CD4-positive, alpha-beta memory T cell (primary cell): ENCODE results near the gene UNC119B. TPM values are rescaled to one million over a fixed set of nuclear protein-coding genes. Genes with fewer than 3 reads are reported as not detected.

Experiments used
- CTCF ChIA-PET: fragments of 350-600 bp; sonication (Branson Sonifier 250); formaldehyde crosslinking; loops from one replicate; lab custom pipeline; 2021; ENCODE audit warnings: inconsistent platforms; ENCODE audit not compliant: partially characterized antibody; lab: Charles Lee
- POLR2A ChIA-PET: fragments of 350-600 bp; sonication (Branson Sonifier 250); formaldehyde crosslinking; loops from one replicate; lab custom pipeline; 2021; ENCODE audit not compliant: partially characterized antibody; lab: Charles Lee
- DNase-seq, 5 donors: peaks; one replicate each; pipeline versions ENCODE4 v3.0.0 to v3.0.0-alpha.2; 2020 to 2022; ENCODE audit warnings: mixed read lengths in 1 of 5
- H3K27ac ChIP-seq: one replicate; pipeline ENCODE4 v1.7.0; 2013; ENCODE audit warnings: low read depth, low read length
- H3K27me3 ChIP-seq: 2 replicates; pipeline ENCODE4 v1.7.0; 2013; ENCODE audit warnings: mild to moderate bottlenecking, low read length, moderate library complexity; ENCODE audit not compliant: insufficient read depth
- H3K36me3 ChIP-seq: 2 replicates; pipeline ENCODE4 v1.7.0; 2013; ENCODE audit warnings: mild to moderate bottlenecking, low read length, moderate library complexity; ENCODE audit not compliant: insufficient read depth
- H3K4me1 ChIP-seq: 2 replicates; pipeline ENCODE4 v1.7.0; 2013; ENCODE audit warnings: mild to moderate bottlenecking, low read length, moderate library complexity; ENCODE audit not compliant: insufficient read depth
- H3K4me3 ChIP-seq, 2 donors: one replicate each; pipeline ENCODE4 v1.7.0; 2013; ENCODE audit warnings: low read length in 2 of 2, mild to moderate bottlenecking in 1 of 2
- H3K9me3 ChIP-seq, 2 donors: one replicate each; pipeline ENCODE4 v1.7.0; 2013; ENCODE audit warnings: low read length in 2 of 2, control low read depth in 1 of 2; ENCODE audit not compliant: control insufficient read depth in 1 of 2
- H3K27ac Mint-ChIP-seq, 7 donors: one replicate each; pipeline ENCODE4 v1.8.0; 2020 to 2021; ENCODE audit warnings: mixed read lengths in 7 of 7, mild to moderate bottlenecking in 6 of 7, inconsistent platforms in 3 of 7, moderate library complexity in 3 of 7
- H3K27me3 Mint-ChIP-seq, 2 donors: one replicate each; pipeline ENCODE4 v1.8.0; 2020 to 2021; ENCODE audit warnings: mixed read lengths in 2 of 2
- H3K36me3 Mint-ChIP-seq, 2 donors: one replicate each; pipeline ENCODE4 v1.8.0; 2020 to 2021; ENCODE audit warnings: mixed read lengths in 2 of 2, inconsistent platforms in 1 of 2, mild to moderate bottlenecking in 1 of 2
- H3K4me1 Mint-ChIP-seq, 4 donors: one replicate each; pipeline ENCODE4 v1.8.0; 2020 to 2021; ENCODE audit warnings: mixed read lengths in 4 of 4, mild to moderate bottlenecking in 1 of 4
- H3K4me3 Mint-ChIP-seq, 8 donors: one replicate each; pipeline ENCODE4 v1.8.0; 2020 to 2021; ENCODE audit warnings: mixed read lengths in 8 of 8, mild to moderate bottlenecking in 7 of 8, moderate library complexity in 6 of 8, inconsistent platforms in 3 of 8
- H3K9me3 Mint-ChIP-seq, 8 donors: one replicate each; pipeline ENCODE4 v1.8.0; 2020 to 2021; ENCODE audit warnings: mixed read lengths in 8 of 8, mild to moderate bottlenecking in 5 of 8, inconsistent platforms in 3 of 8, moderate library complexity in 1 of 8
- intact Hi-C: fragments of 100-400 bp; cut with micrococcal nuclease; formaldehyde crosslinking; loops from one replicate; pipeline ENCODE4 v1.15.1; 2023
- polyA plus RNA-seq, 2 donors: library from polyadenylated mRNA; unstranded; fragments of 300-500 nt; fragmentation: Illumina TruSeq; gene quantifications; one replicate each; pipeline ENCODE4 v1.2.3, GENCODE V29; 2021
- total RNA-seq, 2 experiments: library from RNA; stranded (reverse); gene quantifications; one replicate each; pipeline ENCODE4 v1.2.3, GENCODE V29; 2021

UNC119B gene
- total and polyA plus RNA-seq, 4 experiments from 2014 or later: 6.9 to 29.1 (median 18.5) TPM

DNA sequence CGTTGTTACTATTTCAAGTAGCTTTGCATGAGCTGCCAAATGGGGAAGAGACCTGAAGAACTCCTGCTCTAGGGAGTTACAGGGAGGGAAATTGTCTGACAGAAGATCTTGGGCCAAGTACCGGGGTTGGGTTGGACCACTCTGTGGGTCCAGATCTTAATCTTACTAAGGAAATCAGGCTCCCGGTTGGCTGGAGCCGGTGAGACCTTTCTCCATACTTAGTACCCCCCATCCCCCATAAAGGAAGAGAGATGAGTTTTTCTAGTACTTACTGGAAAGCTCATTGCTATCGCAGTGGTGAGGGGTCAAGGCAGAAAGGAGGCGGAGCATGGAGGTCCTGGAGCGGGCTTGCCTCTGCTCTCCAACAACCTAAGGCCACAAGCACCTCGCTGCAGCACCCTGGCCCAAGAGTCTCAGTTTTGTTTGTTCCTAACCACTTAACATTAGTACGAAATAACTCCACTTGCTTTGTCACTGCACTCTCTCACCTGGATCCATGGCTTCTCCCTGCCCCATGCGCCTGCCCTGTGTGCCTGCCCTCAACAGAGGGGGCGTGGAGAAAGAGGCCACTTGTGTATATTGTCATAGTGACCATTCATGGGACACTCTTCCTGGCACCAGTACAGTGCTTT is 6.8 kb upstream of the UNC119B start:
- H3K4me3 Mint-ChIP-seq: no peak overlapping the region
- peaks cover 37% of the 10 kb centered on the region for H3K36me3 ChIP-seq
- CTCF ChIA-PET: interaction anchor here (1.4 to 1.5 kb wide), 2 partner anchors 55 to 56 kb away, joined by 3 to 5 read pairs; no protein-coding TSS in a partner anchor
- H3K27ac ChIP-seq: no peak overlapping the region
- peaks cover 28 to 40% of the 10 kb centered on the region in 2 donors for H3K36me3 Mint-ChIP-seq
- no peaks in the 10 kb centered on the region for H3K4me1 Mint-ChIP-seq
- H3K4me1 ChIP-seq: no peaks in the 10 kb centered on the region
- no peaks in the 10 kb centered on the region for H3K9me3 ChIP-seq
- H3K27me3 Mint-ChIP-seq: no peaks in the 10 kb centered on the region
- peak overlapping the region in 2 of 7 donors; percentile 14 to 38 for H3K27ac Mint-ChIP-seq
- POLR2A ChIA-PET: no interaction called here
- no peak for DNase-seq
- no peaks in the 10 kb centered on the region for H3K9me3 Mint-ChIP-seq
- H3K27me3 ChIP-seq: no peaks in the 10 kb centered on the region
- intact Hi-C loops: no loop called here
- H3K4me3 ChIP-seq: no peak overlapping the region

DNA sequence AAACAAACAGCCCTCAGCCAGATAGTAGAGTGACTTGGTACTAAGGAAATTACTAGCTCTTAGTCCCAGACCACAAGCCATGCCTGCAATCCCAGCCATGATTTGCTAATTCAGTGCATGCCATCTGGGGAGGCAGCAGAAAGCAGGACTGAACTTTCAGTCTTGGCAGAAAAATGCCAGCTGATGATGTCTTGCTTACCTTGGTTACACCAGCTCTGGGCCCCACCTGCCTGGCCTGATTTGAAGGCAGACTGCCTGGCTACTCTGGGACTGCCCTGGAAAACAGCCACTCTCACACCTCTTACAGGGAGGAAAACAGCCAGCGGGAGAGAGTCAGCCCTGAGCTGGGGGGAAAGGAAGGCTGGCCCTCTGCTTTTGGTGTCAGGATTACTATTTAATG is 4.6 kb upstream of the UNC119B start:
- Mint-ChIP-seq H3K4me3 (no peak overlapping the region), H3K4me1 (peaks cover 3 to 10% (median 7%) of the 10 kb centered on the region in 4 donors), H3K36me3 (peaks cover 10 to 24% of the 10 kb centered on the region in 2 donors), H3K9me3 (no peaks in the 10 kb centered on the region), H3K27ac (no peak overlapping the region), H3K27me3 (no peaks in the 10 kb centered on the region)
- Histone ChIP-seq H3K27ac (no peak overlapping the region), H3K36me3 (peaks cover 16% of the 10 kb centered on the region), H3K27me3 (no peaks in the 10 kb centered on the region), H3K4me3 (no peak overlapping the region), H3K9me3 (no peaks in the 10 kb centered on the region), H3K4me1 (peaks cover 7% of the 10 kb centered on the region)
- ChIA-PET POLR2A (no interaction called here), CTCF (no interaction called here)
- intact Hi-C loops: no loop called here
- no peak for DNase-seq

- ChIA-PET POLR2A (no interaction called here), CTCF (no interaction called here)
- Histone ChIP-seq H3K36me3 (peaks cover 12% of the 10 kb centered on the region), H3K4me3 (no peak overlapping the region), H3K4me1 (peaks cover 8% of the 10 kb centered on the region), H3K27ac (no peak overlapping the region), H3K27me3 (no peaks in the 10 kb centered on the region), H3K9me3 (no peaks in the 10 kb centered on the region)
- Mint-ChIP-seq H3K9me3 (no peaks in the 10 kb centered on the region), H3K27me3 (no peaks in the 10 kb centered on the region), H3K4me1 (peaks cover 4 to 12% (median 8%) of the 10 kb centered on the region in 4 donors), H3K4me3 (no peak overlapping the region), H3K27ac (peak overlapping the region in 3 of 7 donors; percentile 22 to 82 (median 48)), H3K36me3 (peaks cover 6 to 20% of the 10 kb centered on the region in 2 donors)
- intact Hi-C loops: no loop called here
- no peak for DNase-seq
Observed at GRCh38 chr12:120706029-120706428, 4.2 kb upstream of the UNC119B start.

DNA sequence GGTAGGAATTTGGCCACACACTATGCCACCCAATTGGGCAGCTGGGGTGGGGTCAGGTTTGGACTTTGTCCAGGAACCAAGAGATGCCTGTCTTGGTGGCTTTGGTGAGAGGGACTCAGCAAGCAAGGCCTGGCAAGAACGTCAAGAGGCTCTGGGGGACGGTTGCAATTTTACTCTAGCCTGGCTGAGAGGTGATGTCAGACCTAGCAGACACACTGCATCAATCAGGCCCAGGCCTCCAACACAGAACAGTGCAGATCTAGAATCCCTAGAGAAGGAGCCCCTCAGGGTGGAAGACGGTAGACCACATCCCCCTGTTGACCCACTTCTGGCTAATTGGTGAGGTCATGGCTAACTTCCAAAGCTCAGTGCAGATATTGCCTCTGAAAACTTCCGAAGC is 1.6 kb upstream of the UNC119B start:
- H3K4me1 Mint-ChIP-seq: peaks cover 13 to 36% (median 27%) of the 10 kb centered on the region in 4 donors
- no peak for DNase-seq
- CTCF ChIA-PET: interaction anchor here (1.0 to 5.5 kb wide), 3 partner anchors 8 to 61 kb away, joined by 4 to 65 read pairs (median 5); no protein-coding TSS in a partner anchor

GRCh38 chr12:120710805-120711296 is 593 bp downstream of the UNC119B start:
- Mint-ChIP-seq H3K4me3 (peak overlapping the region; percentile 89 to 96 (median 94)), H3K4me1 (peaks cover 17 to 41% (median 32%) of the 10 kb centered on the region in 4 donors), H3K27me3 (no peaks in the 10 kb centered on the region), H3K27ac (peak overlapping the region; percentile 68 to 98 (median 93)), H3K36me3 (peaks cover 6 to 22% of the 10 kb centered on the region in 2 donors), H3K9me3 (no peaks in the 10 kb centered on the region)
- DNase-seq: peak in 3 of 5 donors; percentile 12 to 17 (median 14)
- peaks cover 4% of the 10 kb centered on the region for H3K36me3 ChIP-seq
- ChIA-PET POLR2A (interaction anchor here (0.9 to 2.8 kb wide), 7 partner anchors 12 to 409 kb away, joined by 3 to 17 read pairs (median 6); partner anchors contain the start of genes ACADS, MLEC, POP5 and SIRT4), CTCF (interaction anchor here (0.7 to 5.5 kb wide), 2 partner anchors 24 to 64 kb away, joined by 3 to 65 read pairs; partner anchors contain the start of gene MLEC)
- H3K27ac ChIP-seq: peak overlapping the region; percentile 78
- intact Hi-C loops: loop anchor here (1.0 to 10.0 kb wide), 6 partner anchors 14 to 404 kb away; partner anchors contain the start of genes ACADS, COX6A1, HNF1A and MLEC
- H3K4me1 ChIP-seq: peaks cover 26% of the 10 kb centered on the region
- H3K27me3 ChIP-seq: no peaks in the 10 kb centered on the region
- H3K9me3 ChIP-seq: no peaks in the 10 kb centered on the region
- peak overlapping the region; percentile 49 to 68 for H3K4me3 ChIP-seq

More for the DNA sequence above, 1.6 kb upstream of the UNC119B start:
- Histone ChIP-seq H3K4me1 (peaks cover 23% of the 10 kb centered on the region), H3K27ac (no peak overlapping the region), H3K4me3 (no peak overlapping the region), H3K27me3 (no peaks in the 10 kb centered on the region), H3K36me3 (no peaks in the 10 kb centered on the region), H3K9me3 (no peaks in the 10 kb centered on the region)
- peaks cover under 1 to 12% of the 10 kb centered on the region in 2 donors for H3K36me3 Mint-ChIP-seq
- peak overlapping the region in 5 of 8 donors; percentile 31 to 57 (median 49) for H3K4me3 Mint-ChIP-seq
- no peaks in the 10 kb centered on the region for H3K9me3 Mint-ChIP-seq
- H3K27me3 Mint-ChIP-seq: no peaks in the 10 kb centered on the region
- intact Hi-C loops: no loop called here
- POLR2A ChIA-PET: interaction anchor here (2.7 kb wide), 1 partner anchor 21 kb away, joined by 17 read pairs; the partner anchor contains the start of gene MLEC
- H3K27ac Mint-ChIP-seq: peak overlapping the region in 5 of 7 donors; percentile 64 to 92 (median 76)

- DNase-seq: no peak
- Histone ChIP-seq H3K9me3 (no peaks in the 10 kb centered on the region), H3K4me1 (peaks cover 26% of the 10 kb centered on the region), H3K27me3 (no peaks in the 10 kb centered on the region), H3K27ac (peak overlapping the region; percentile 78), H3K36me3 (peaks cover 9% of the 10 kb centered on the region), H3K4me3 (peak overlapping the region; percentile 49 to 68)
- peak overlapping the region; percentile 89 to 96 (median 94) for H3K4me3 Mint-ChIP-seq
- H3K27ac Mint-ChIP-seq: peak overlapping the region; percentile 68 to 98 (median 93)
- no peaks in the 10 kb centered on the region for H3K9me3 Mint-ChIP-seq
- intact Hi-C loops: loop anchor here (5.0 to 10.0 kb wide), 4 partner anchors 263 to 403 kb away; partner anchors contain the start of genes COX6A1, HNF1A and PLA2G1B
- peaks cover 17 to 44% (median 32%) of the 10 kb centered on the region in 4 donors for H3K4me1 Mint-ChIP-seq
- H3K27me3 Mint-ChIP-seq: no peaks in the 10 kb centered on the region
- peaks cover 10 to 28% of the 10 kb centered on the region in 2 donors for H3K36me3 Mint-ChIP-seq
- ChIA-PET CTCF (interaction anchor here (0.6 to 5.5 kb wide), 5 partner anchors 9 to 64 kb away, joined by 3 to 65 read pairs (median 3); partner anchors contain the start of gene MLEC), POLR2A (interaction anchor here (0.9 to 2.8 kb wide), 6 partner anchors 14 to 409 kb away, joined by 3 to 17 read pairs (median 6); partner anchors contain the start of genes ACADS, MLEC, POP5 and SIRT4)
Observed at GRCh38 chr12:120711411-120711810, 1.2 kb downstream of the UNC119B start.
